Breast epithelium (tissue), 3 donors: ENCODE results near the gene SLC39A11.

Experiments used
- CTCF ChIP-seq, 3 donors: fragments of 450-650 bp; IDR thresholded peaks; one replicate each; pipeline ENCODE4 v1.5.1; 2016 to 2017; ENCODE audit warnings: antibody characterized with exemption in 3 of 3, mild to moderate bottlenecking in 3 of 3, moderate library complexity in 3 of 3
- POLR2A ChIP-seq: fragments of 450-650 bp; IDR thresholded peaks from one replicate; pipeline ENCODE4 v1.6.1; 2016; ENCODE audit warnings: antibody characterized with exemption, mild to moderate bottlenecking, moderate library complexity
- POLR2AphosphoS5 ChIP-seq, 3 donors: sonication (generic); formaldehyde crosslinking; IDR thresholded peaks; one replicate each; pipeline ENCODE4 v1.6.1; 2017; ENCODE audit warnings: antibody characterized with exemption in 3 of 3

DNA sequence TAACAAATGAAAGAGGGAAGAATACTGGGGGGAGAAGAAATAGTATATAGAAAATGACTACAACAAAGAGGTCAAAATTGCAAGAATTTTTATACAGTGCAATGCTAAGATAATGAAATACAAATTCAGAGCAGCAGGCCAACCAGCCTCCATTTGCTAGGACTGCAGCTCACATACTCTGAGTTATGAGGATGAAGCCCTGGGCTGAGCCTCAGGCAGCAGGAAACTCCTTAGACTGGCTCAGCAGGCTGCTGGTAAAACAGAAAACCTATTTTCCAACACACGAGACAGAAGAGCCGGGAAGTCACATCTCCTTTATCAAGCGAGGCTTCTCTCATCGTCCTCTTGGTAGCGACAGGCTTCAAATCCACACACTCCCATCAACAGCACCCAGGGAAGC, 296.5 kb downstream of the SLC39A11 start:
- TF ChIP-seq CTCF (IDR thresholded peaks at IDR 0.05) (no peak), POLR2AphosphoS5 (IDR thresholded peaks at IDR 0.05) (no peak), POLR2A (no peak)
